H1 (cell line): ENCODE data around the gene DLG4. TPM values are rescaled to one million over a fixed set of nuclear protein-coding genes. Genes with fewer than 3 reads are reported as not detected.

Experiments
- CTCF ChIA-PET: fragments of 300-600 bp; sonication (Branson Sonifier 250); formaldehyde crosslinking; loops from one replicate; lab custom pipeline; 2021; ENCODE audit not compliant: partially characterized antibody; lab: Charles Lee
- POLR2A ChIA-PET: fragments of 300-600 bp; sonication (Branson Sonifier 250); formaldehyde crosslinking; loops from one replicate; lab custom pipeline; 2021; ENCODE audit warnings: inconsistent platforms; ENCODE audit not compliant: partially characterized antibody; lab: Charles Lee
- DNase-seq, 2 experiments: peaks; one replicate each; pipeline versions ENCODE4 v3.0.0 to v3.0.0-alpha.2; 2010 to 2022; ENCODE audit warnings: low spot score in 2 of 2, low read depth in 1 of 2, mixed read lengths in 1 of 2
- FAIRE-seq: peaks from 2 replicates; lab custom pipeline; 2011; peaks lifted over from hg19 to GRCh38; lab: Jason Lieb, UNC
- H2AFZ ChIP-seq: 2 replicates; pipeline ENCODE4 v1.8.1; 2012; ENCODE audit warnings: low read length, inconsistent platforms
- H2AK5ac ChIP-seq: 2 replicates; pipeline ENCODE4 v1.6.1; 2013; ENCODE audit warnings: low read depth, low read length
- H2BK120ac ChIP-seq: replicated peaks from 2 replicates; pipeline ENCODE3; 2013; ENCODE audit warnings: low read depth, low read length, inconsistent platforms
- H2BK12ac ChIP-seq: 2 replicates; pipeline ENCODE4 v1.6.1; 2013; ENCODE audit warnings: low read depth, low read length
- H2BK15ac ChIP-seq: 2 replicates; pipeline ENCODE4 v1.6.1; 2013; ENCODE audit warnings: low read length
- H2BK20ac ChIP-seq: 2 replicates; pipeline ENCODE4 v1.6.1; 2013; ENCODE audit warnings: low read length
- H2BK5ac ChIP-seq: 2 replicates; pipeline ENCODE4 v1.6.1; 2013; ENCODE audit warnings: low read depth, low read length
- H3K14ac ChIP-seq: 2 replicates; pipeline ENCODE4 v1.6.1; 2013; ENCODE audit warnings: inconsistent platforms; ENCODE audit not compliant: insufficient read length
- H3K18ac ChIP-seq: 2 replicates; pipeline ENCODE4 v1.6.1; 2013; ENCODE audit warnings: low read length; ENCODE audit errors: extremely low read depth
- H3K23ac ChIP-seq: 2 replicates; pipeline ENCODE4 v1.6.1; 2013; ENCODE audit warnings: inconsistent platforms; ENCODE audit not compliant: insufficient read length
- H3K23me2 ChIP-seq: 2 replicates; pipeline ENCODE4 v1.6.1; 2013; ENCODE audit warnings: low read depth, low read length
- H3K27ac ChIP-seq: 2 replicates; pipeline ENCODE4 v1.6.1; 2011; ENCODE audit warnings: low read depth, low read length, inconsistent platforms
- H3K27me3 ChIP-seq, 4 experiments: replicated peaks in 1 of 4; 1 replicate in 1 of 4; 2 replicates in 3 of 4; pipeline versions ENCODE4 v1.6.1 to v1.8.1; 2011 to 2013; ENCODE audit warnings: low read length in 3 of 4, mild to moderate bottlenecking in 3 of 4, inconsistent platforms in 2 of 4, mixed read lengths in 2 of 4, moderate library complexity in 1 of 4; ENCODE audit not compliant: control insufficient read depth in 3 of 4, insufficient read depth in 3 of 4; ENCODE audit errors: extremely low read depth in 1 of 4
- H3K36me3 ChIP-seq, 4 experiments: 2 replicates each; pipeline versions ENCODE4 v1.6.1 to v1.8.1; 2011 to 2013; ENCODE audit warnings: mild to moderate bottlenecking in 4 of 4, low read length in 3 of 4, moderate library complexity in 2 of 4, control low read depth in 1 of 4, inconsistent platforms in 1 of 4; ENCODE audit not compliant: insufficient read depth in 4 of 4, control insufficient read depth in 2 of 4
- H3K4ac ChIP-seq: replicated peaks from 2 replicates; pipeline ENCODE3; 2013; ENCODE audit warnings: low read length, low read depth, mixed read lengths, inconsistent platforms; ENCODE audit not compliant: insufficient read length
- H3K4me1 ChIP-seq, 4 experiments: replicated peaks in 1 of 4; 1 replicate in 1 of 4; 2 replicates in 3 of 4; pipeline versions ENCODE4 v1.6.1 to v1.8.1; 2011 to 2013; ENCODE audit warnings: low read length in 3 of 4, inconsistent platforms in 2 of 4, mixed read lengths in 1 of 4; ENCODE audit not compliant: insufficient read depth in 4 of 4, control insufficient read depth in 3 of 4
- H3K4me2 ChIP-seq, 2 experiments: 2 replicates each; pipeline versions ENCODE4 v1.6.1 to v1.8.1; 2011 to 2013; ENCODE audit warnings: low read depth in 2 of 2, low read length in 2 of 2, control low read depth in 1 of 2, inconsistent platforms in 1 of 2, mild to moderate bottlenecking in 1 of 2; ENCODE audit not compliant: insufficient read depth in 1 of 2
- H3K4me3 ChIP-seq, 4 experiments: fragments of 200-600, 300-600 bp in 1 of 4; sonication (generic), shearing (Covaris generic), sonication (Bioruptor Twin) in 1 of 4; 2 replicates each; pipeline versions ENCODE4 v1.5.1 to v1.8.1; 2011 to 2016; ENCODE audit warnings: low read length in 4 of 4, low read depth in 3 of 4, control low read depth in 2 of 4, inconsistent platforms in 2 of 4, mild to moderate bottlenecking in 2 of 4, mixed read lengths in 1 of 4, moderate library complexity in 1 of 4; ENCODE audit not compliant: insufficient read depth in 2 of 4; ENCODE audit errors: extremely low read depth in 1 of 4
- H3K56ac ChIP-seq: replicated peaks from 2 replicates; pipeline ENCODE3; 2013; ENCODE audit warnings: low read depth, mild to moderate bottlenecking, mixed read lengths, low read length, inconsistent platforms; ENCODE audit not compliant: insufficient read length
- H3K79me1 ChIP-seq: 2 replicates; pipeline ENCODE4 v1.6.1; 2013; ENCODE audit warnings: low read depth, low read length, control low read depth
- H3K79me2 ChIP-seq, 2 experiments: 2 replicates each; pipeline versions ENCODE4 v1.6.1 to v1.8.1; 2012 to 2013; ENCODE audit warnings: low read length in 2 of 2, mild to moderate bottlenecking in 2 of 2, inconsistent platforms in 1 of 2; ENCODE audit not compliant: insufficient read depth in 2 of 2, control insufficient read depth in 1 of 2
- H3K9ac ChIP-seq, 4 experiments: replicated peaks in 1 of 4; 1 replicate in 1 of 4; 2 replicates in 3 of 4; pipeline versions ENCODE4 v1.6.1 to v1.8.1; 2011 to 2013; ENCODE audit warnings: low read depth in 3 of 4, low read length in 3 of 4, control low read depth in 2 of 4, mild to moderate bottlenecking in 2 of 4, moderate library complexity in 2 of 4, inconsistent platforms in 1 of 4; ENCODE audit errors: extremely low read depth in 1 of 4
- H3K9me3 ChIP-seq, 2 experiments: 2 replicates each; pipeline versions ENCODE4 v1.6.1 to v1.8.1; 2012 to 2013; ENCODE audit warnings: mild to moderate bottlenecking in 2 of 2, moderate library complexity in 2 of 2, control low read depth in 1 of 2, inconsistent platforms in 1 of 2, low read depth in 1 of 2, low read length in 1 of 2, mixed read lengths in 1 of 2; ENCODE audit not compliant: insufficient read depth in 2 of 2
- H4K20me1 ChIP-seq, 2 experiments: replicated peaks in 1 of 2; 2 replicates each; pipeline versions ENCODE3 to v1.8.1; 2011 to 2013; ENCODE audit warnings: inconsistent platforms in 2 of 2, low read length in 2 of 2, mild to moderate bottlenecking in 1 of 2; ENCODE audit not compliant: insufficient read depth in 2 of 2, control insufficient read depth in 1 of 2
- H4K5ac ChIP-seq: 2 replicates; pipeline ENCODE4 v1.6.1; 2013; ENCODE audit warnings: low read length, low read depth, mixed read lengths, inconsistent platforms; ENCODE audit not compliant: insufficient read length
- H4K8ac ChIP-seq: 2 replicates; pipeline ENCODE4 v1.8.0; 2013; ENCODE audit warnings: mild to moderate bottlenecking, moderate library complexity, low read length, inconsistent platforms; ENCODE audit not compliant: insufficient read depth; ENCODE audit errors: extremely low read depth
- H4K91ac ChIP-seq: replicated peaks from 2 replicates; pipeline ENCODE3; 2013; ENCODE audit warnings: low read length, mixed read lengths, inconsistent platforms; ENCODE audit not compliant: insufficient read length
- CREB1 ChIP-seq: IDR thresholded peaks from 2 replicates; pipeline ENCODE4 v1.6.1; 2012; ENCODE audit warnings: inconsistent platforms
- EGR1 ChIP-seq: IDR thresholded peaks from 2 replicates; pipeline ENCODE4 v1.6.1; 2011; ENCODE audit warnings: low read depth, low read length, borderline replicate concordance
- EP300 ChIP-seq, 2 experiments: IDR thresholded peaks; 1 replicate in 1 of 2; 2 replicates in 1 of 2; pipeline ENCODE4 v1.6.1; 2011 to 2012; ENCODE audit warnings: low read depth in 2 of 2, low read length in 2 of 2, mild to moderate bottlenecking in 2 of 2, borderline replicate concordance in 1 of 2, inconsistent platforms in 1 of 2, moderate library complexity in 1 of 2
- JUN ChIP-seq: IDR thresholded peaks from 2 replicates; pipeline ENCODE4 v1.6.1; 2011; ENCODE audit warnings: low read depth, mild to moderate bottlenecking, improper control_type of control experiment, low read length
- KDM4A ChIP-seq: IDR thresholded peaks from one replicate; pipeline ENCODE4 v1.7.1; 2012; ENCODE audit warnings: low read depth, mild to moderate bottlenecking, moderate library complexity, low read length, inconsistent platforms; ENCODE audit not compliant: severe bottlenecking
- MAFK ChIP-seq: IDR thresholded peaks from 2 replicates; pipeline ENCODE4 v1.6.1; 2012; ENCODE audit warnings: low read depth, mild to moderate bottlenecking, improper control_type of control experiment, low read length
- POLR2AphosphoS5 ChIP-seq: IDR thresholded peaks from 2 replicates; pipeline ENCODE4 v1.6.1; 2011; ENCODE audit warnings: low read depth, low read length
- RAD21 ChIP-seq, 2 experiments: IDR thresholded peaks in 1 of 2; conservative IDR thresholded peaks in 1 of 2; 2 replicates each; pipeline ENCODE4 v1.6.1; 2011; ENCODE audit warnings: low read depth in 2 of 2, low read length in 2 of 2, improper control_type of control experiment in 1 of 2, inconsistent platforms in 1 of 2, mild to moderate bottlenecking in 1 of 2, moderate library complexity in 1 of 2
- RBBP5 ChIP-seq: IDR thresholded peaks from 2 replicates; pipeline ENCODE4 v1.7.1; 2012; ENCODE audit warnings: low read depth, mild to moderate bottlenecking, inconsistent platforms, low read length, moderate library complexity, borderline replicate concordance
- SIN3A ChIP-seq, 2 experiments: IDR thresholded peaks in 1 of 2; conservative IDR thresholded peaks in 1 of 2; 2 replicates each; pipeline ENCODE4 v1.6.1; 2011 to 2012; ENCODE audit warnings: low read length in 2 of 2, improper control_type of control experiment in 1 of 2, low read depth in 1 of 2, mild to moderate bottlenecking in 1 of 2
- WGBS, 2 experiments: shearing (Covaris generic) in 1 of 2; methylation state at CpG; one replicate each; pipeline versions ENCODE4 v1.1.6 to v1.1.7; 2013 to 2015; ENCODE audit warnings: low lambda C conversion rate in 2 of 2, mixed read lengths in 2 of 2, inconsistent platforms in 1 of 2, low coverage in 1 of 2, missing lambda C conversion rate in 1 of 2; ENCODE audit not compliant: insufficient replicate concordance in 2 of 2, insufficient coverage in 1 of 2, insufficient read length in 1 of 2; ENCODE audit errors: extremely low coverage in 1 of 2, missing lambda C conversion rate in 1 of 2; 5-methylcytosine and 5-hydroxymethylcytosine counted together
- polyA plus RNA-seq, 7 experiments: library from polyadenylated mRNA; depleted of rRNA in 3 of 7; stranded (reverse) in 5 of 7; unstranded in 2 of 7; fragments of >200 nt in 5 of 7; fragments of 200-250 nt in 2 of 7; gene quantifications; 1 replicate in 5 of 7; 2 replicates in 1 of 7; 4 replicates in 1 of 7; pipeline versions ENCODE4 v1.2.1 to v1.2.3, GENCODE V29; 2011 to 2013; ENCODE audit warnings: missing spikeins in 2 of 7, mixed read lengths in 2 of 7
- total RNA-seq: library from RNA; stranded (reverse); fragmentation: NEBNext Ultra II Directional; extraction: Animal tissue kit (Norgen Biotek cat#: 25700); gene quantifications from 2 replicates; pipeline ENCODE4 v1.2.1, GENCODE V29; 2021

Gene DLG4
- total and polyA plus RNA-seq, 2 of the 8 experiments (the other 6 are each of a cell fraction or from before 2014, with no cell fraction given): 18.9 to 45.9 TPM

- ChIA-PET POLR2A (interaction anchor here (0.7 to 3.3 kb wide), 17 partner anchors 9 to 181 kb away, joined by 3 to 15 read pairs (median 4); partner anchors contain the start of genes ALOX12, DLG4 and SLC16A13), CTCF (interaction anchor here (0.7 to 4.7 kb wide), 40 partner anchors 9 to 383 kb away, joined by 3 to 50 read pairs (median 5); partner anchors contain the start of genes SLC16A11 and SLC16A13)
- FAIRE-seq (no peak), DNase-seq (peak in 1 of 2 experiments; percentile 90)
- Histone ChIP-seq H3K4me3 (peak overlapping the region; percentile 52 to 86 (median 58)), H3K4me2 (peak overlapping the region; percentile 79 to 99), H3K79me2 (no peaks in the 10 kb centered on the region), H3K18ac (peak overlapping the region; percentile 91), H4K5ac (peak overlapping the region; percentile 8), H3K36me3 (no peaks in the 10 kb centered on the region; a peak in 1 of 8 replicates), H3K9ac (peak overlapping the region in 2 of 4 experiments; percentile 39 to 40; a peak in 3 of 7 replicates), H3K79me1 (peaks cover 8% of the 10 kb centered on the region; the same call in 1 of the 2 replicates), H3K14ac (no peak overlapping the region), H2AFZ (peak overlapping the region; percentile 98), H3K56ac (no peak overlapping the region), H2BK20ac (no peak overlapping the region), H3K4ac (no peak overlapping the region), H4K91ac (peak overlapping the region; percentile 82), H2AK5ac (no peak overlapping the region), H4K20me1 (peaks cover 0 to 21% of the 10 kb centered on the region in 2 experiments), H3K27ac (no peak overlapping the region), H3K9me3 (no peaks in the 10 kb centered on the region), H3K23me2 (peaks cover 38% of the 10 kb centered on the region), H3K27me3 (peaks cover 0 to 28% (median 21%) of the 10 kb centered on the region in 4 experiments; a peak in 6 of 7 replicates), H3K4me1 (peaks cover 0 to 23% (median 11%) of the 10 kb centered on the region in 4 experiments; a peak in 6 of 7 replicates), H2BK12ac (no peak overlapping the region), H2BK120ac (no peak overlapping the region), H4K8ac (no peak overlapping the region; the same call in none of the 2 replicates), H2BK5ac (no peak overlapping the region), H2BK15ac (0 out of 2 replicates have a peak overlapping the region, but pooled peaks have one; percentile 12), H3K23ac (no peak overlapping the region)
- 1% methylated on average over 29 of the region's 31 CpGs; no CpG with 5 or more reads in 1 of the 2 experiments for WGBS, 2 experiments
- TF ChIP-seq JUN: no peak
- TF ChIP-seq KDM4A: peak; percentile 4
- peak in 1 of 2 experiments; percentile 52; a peak in 1 of 3 replicates for TF ChIP-seq EP300 (IDR thresholded peaks at IDR 0.05; ENCODE audit: borderline replicate concordance in 1 of 2, low read depth in 2 of 2, low read length in 2 of 2)
- peak; percentile 82 for TF ChIP-seq CREB1
- peak; percentile 84 for TF ChIP-seq RAD21 (IDR thresholded peaks at IDR 0.05 in 1 of 2, conservative IDR thresholded peaks at IDR 0.05 in 1 of 2; ENCODE audit: low read depth in 2 of 2, low read length in 2 of 2)
- no peak for TF ChIP-seq RBBP5
- no peak for TF ChIP-seq EGR1
- TF ChIP-seq SIN3A (conservative IDR thresholded peaks at IDR 0.05 in 1 of 2, IDR thresholded peaks at IDR 0.05 in 1 of 2; ENCODE audit: low read depth in 1 of 2, low read length in 2 of 2): peak in 1 of 2 experiments; percentile 56; a peak in 1 of 4 replicates
- 0 out of 2 replicates have a peak, but pooled peaks have one; percentile 28 for TF ChIP-seq POLR2AphosphoS5
- no peak for TF ChIP-seq MAFK
Measured at GRCh38 chr17:7177191-7177953, 42.3 kb downstream of the DLG4 start.
